Skeletal muscle cell (primary cell): ENCODE data around the gene MSI2.

Source experiments
- DNase-seq: peaks from one replicate; pipeline ENCODE4 v3.0.0-alpha.2; 2010; ENCODE audit warnings: low read depth
- H3K4me3 ChIP-seq: 2 replicates; pipeline ENCODE4 v1.5.1; 2011; ENCODE audit warnings: low read depth, mild to moderate bottlenecking, control low read depth, low read length, moderate library complexity

MSI2 gene

DNA sequence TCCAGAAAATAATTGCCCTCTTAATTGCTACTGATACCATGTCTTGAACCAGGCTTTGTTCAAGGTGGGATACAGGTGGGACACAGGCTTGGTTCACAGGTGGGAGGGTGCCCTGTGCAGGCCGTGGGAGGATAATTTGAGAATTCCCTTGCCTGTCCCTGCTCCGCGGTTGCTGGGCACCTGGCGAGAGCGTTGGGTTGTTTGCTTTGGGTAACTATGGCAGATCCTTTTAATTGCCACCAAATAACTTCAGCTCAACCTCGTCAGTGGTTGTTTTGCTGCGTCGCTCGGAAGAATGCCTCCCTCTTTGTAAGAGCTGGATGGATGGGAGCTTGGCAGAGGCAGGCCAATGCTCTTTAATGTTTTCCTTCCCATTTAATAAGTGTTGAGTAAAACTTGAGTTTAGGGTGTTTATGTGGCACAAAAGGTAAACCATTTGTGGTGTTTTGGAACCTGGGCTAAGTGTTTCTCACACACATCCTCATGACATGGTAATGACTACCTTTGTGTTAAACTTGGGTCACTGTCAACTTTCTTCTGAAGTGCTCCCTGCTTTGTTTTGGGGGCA, 202.5 kb downstream of the MSI2 start:
- no peak for DNase-seq
- no peak overlapping the region for H3K4me3 ChIP-seq

DNA sequence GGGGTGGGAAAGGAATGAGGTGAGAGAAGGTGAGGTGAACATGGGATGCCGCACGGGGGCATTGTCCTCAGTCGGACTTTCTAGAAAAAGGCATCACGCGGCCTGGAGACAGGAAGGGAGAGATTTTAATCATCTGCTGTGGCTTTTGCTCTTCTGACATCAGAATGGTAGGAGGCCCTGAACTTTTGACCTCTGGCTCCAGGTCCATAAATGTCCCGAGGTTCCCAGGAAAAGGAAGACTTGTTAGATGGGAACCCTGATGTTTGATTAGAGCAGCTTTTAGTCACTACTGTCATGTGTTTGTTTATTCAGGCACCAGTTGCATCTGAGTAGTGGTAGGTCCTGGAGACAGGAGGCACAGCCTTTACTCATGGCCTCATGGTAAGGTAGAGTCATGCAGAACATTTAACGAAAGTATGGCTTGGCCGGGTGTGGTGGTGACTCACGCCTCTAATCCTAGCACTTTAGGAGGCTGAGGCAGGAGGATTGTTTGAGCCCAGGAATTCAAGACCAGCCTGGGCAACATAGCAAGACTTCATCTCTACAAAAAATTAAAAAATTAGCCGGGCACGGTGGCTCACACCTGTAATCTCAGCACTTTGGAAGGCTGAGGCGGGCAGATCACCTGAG, 203.1 kb downstream of the MSI2 start:
- DNase-seq = no peak
- no peak overlapping the region for H3K4me3 ChIP-seq

DNA sequence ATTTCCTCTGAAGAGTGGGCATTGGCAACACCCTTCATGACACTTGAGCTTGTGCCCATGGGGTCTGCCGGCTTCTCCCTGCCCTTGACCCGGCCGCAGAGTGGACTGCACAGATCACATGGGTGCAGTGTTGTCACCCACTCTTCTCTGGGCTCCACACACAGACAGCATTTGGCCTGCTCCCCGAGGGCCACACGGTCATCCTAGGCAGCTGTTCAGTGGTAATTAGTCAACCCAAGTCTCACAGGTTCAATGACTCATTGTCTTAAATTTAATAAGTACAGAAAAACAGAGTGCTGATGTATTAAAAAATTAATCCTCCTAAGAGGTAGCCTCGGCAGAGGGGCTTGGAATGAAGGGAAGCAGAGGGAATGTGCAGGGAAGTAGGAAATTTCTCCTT, 204.8 kb downstream of the MSI2 start:
- no peak overlapping the region for H3K4me3 ChIP-seq
- DNase-seq = no peak

DNA sequence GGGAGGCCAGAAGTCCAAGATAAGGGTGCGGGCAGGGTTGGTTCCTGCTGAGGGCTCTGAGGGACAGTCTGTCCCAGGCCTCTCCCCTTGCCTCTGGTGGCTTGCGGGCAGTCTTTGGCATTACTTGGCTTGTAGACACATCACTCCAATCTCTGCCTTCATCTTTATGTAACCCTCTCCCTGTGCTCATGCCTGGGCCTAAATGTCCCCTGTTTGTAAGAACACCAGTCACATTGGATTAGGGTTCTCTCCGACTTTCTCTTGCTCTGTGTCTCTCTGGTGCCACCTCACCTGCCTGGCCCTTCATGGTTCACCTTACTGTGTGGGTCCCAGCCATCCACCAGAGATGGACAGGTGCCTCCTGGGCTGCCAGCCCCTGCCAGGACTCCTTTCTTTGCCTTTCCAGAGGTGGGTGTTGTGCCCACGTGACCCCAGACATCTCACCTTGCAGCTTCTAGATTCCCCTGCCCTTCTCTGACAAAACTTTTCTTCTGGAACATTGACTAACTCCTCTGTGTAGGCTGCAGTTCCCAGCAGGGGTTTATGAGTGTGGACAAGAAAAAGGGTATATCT, 205.8 kb downstream of the MSI2 start:
- no peak for DNase-seq
- no peak overlapping the region for H3K4me3 ChIP-seq

DNA sequence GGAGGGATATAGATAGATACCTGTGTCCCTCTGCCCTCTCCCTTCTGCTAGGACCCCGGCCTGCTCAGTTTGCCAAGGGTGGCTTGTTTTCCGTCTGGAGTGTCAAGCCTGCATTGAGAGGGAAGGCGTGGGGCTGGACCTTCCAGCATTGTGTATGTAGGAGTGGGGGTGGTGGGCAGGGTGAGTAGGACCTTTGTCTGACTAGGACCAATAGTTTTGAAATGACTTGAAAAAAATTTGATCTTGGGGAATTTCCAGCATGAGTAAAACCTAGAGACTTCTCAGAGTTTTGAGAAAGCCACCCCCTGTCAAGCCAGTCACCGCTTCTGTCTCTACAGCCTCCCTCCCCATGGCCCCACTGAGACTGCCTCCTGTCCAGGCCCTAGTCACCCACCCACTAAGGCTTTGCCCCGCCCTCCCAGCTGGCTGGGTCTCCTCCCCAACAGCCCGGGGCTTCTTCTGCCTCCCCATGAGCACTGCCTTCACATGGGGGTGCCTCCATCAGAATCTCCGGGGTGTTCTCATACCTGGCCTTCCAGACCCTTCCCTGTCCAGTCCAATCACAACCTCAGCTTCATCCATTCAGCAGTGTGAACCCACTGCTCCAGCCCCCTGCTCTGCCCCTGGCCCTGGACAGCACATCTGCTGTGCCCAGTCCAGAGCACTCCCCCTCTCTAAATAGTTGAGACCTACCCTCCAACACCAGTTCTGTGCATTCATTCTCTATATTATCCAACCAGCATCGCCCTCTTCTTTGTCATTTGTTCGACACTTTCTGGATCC, 207.0 kb downstream of the MSI2 start:
- DNase-seq = no peak
- H3K4me3 ChIP-seq = no peak overlapping the region

DNA sequence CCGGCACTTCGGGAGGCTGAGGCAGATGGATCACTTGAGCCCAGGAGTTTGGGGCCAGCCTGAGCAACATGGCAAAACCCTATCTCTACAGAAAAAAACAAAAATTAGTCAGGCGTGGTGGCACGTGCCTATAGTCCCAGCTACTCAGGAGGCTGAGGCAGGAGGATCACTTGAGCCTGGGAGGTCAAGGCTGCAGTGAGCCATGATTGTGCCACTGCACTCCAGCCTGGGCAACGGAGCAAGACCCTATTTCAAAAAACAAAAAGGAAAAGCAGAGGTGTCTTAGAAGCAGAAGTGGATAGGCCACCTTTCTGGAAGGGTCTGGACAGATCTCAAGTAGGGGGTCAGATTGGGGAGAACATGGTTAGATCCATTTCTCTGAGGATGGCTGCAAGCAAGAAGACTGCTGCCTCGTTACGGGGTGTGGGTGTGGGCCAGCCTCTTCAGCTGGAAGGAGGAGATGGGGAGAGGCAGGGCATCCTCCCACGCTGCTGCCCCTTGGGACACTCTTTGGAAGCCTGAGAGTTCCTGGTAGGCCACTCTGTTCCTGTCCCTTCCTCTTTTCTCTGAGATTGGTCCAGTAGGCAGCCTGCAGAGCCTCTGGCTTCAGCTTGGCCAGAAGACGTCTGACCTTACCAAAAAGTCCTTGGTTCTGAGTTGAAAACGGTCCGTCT, 208.0 kb downstream of the MSI2 start:
- no peak for DNase-seq

DNA sequence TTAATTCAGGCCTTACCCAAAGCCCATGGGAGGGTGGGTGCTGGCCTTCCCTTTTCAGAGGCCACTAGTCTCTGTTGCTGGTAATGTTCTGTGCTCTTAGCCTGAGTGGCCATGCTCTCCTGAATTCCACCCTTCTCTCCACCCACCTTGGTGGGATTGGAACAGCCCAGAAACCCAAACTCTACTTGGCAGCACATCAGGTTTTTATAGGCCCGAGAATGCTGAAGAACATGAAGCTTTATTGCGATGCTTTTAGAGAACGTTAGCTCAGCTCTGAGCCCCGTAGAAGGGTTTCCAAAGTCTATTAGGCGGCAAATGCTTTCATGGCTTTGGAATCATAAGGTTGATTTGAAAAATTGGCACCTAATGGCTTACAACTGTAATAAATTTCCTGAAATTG, 209.3 kb downstream of the MSI2 start:
- no peak for DNase-seq
- no peak overlapping the region for H3K4me3 ChIP-seq

More for the DNA sequence above, 208.0 kb downstream of the MSI2 start:
- H3K4me3 ChIP-seq = no peak overlapping the region

DNA sequence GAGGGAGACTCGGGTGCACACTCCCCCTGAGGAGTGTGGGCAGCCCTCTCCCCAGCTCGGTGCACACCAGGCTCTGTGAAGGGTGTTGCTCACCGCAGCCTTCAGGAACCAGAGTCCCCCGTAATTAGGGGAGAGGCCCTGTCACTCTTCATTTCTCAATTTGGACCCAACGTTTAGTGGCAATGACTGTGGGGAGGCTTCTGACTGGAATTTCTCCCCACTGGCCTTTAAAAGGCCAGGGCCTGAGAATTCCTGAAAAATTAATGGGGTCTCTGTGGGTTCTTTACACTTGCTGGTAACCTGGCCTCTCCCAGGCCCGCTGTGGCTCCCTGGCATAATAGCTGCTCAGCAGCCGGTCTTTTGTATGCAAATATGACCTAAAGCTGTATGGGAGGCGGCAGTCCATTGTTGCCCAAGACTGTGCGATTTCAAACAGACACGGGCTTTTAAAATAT, 209.7 kb downstream of the MSI2 start:
- H3K4me3 ChIP-seq = no peak overlapping the region
- DNase-seq = no peak

DNA sequence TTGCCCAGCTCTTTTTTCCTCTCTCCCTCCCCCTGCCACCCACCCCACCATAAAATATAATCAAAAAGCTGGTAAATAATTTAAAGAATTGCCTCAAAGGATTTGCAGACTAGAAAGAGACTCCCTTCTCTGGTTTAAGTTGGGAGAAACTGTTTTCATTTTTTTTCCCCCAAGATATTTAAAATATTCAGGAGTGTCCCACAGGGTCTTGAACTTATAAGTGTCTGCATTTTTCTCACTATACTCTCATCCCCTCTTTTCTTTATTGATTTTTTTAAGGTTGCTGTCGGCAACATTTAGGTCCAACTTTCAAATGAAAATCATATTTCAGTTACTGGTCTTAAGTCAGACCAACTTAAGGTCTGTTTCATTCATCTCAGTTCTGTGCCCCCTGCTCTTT, 210.2 kb downstream of the MSI2 start:
- DNase-seq = no peak
- no peak overlapping the region for H3K4me3 ChIP-seq

DNA sequence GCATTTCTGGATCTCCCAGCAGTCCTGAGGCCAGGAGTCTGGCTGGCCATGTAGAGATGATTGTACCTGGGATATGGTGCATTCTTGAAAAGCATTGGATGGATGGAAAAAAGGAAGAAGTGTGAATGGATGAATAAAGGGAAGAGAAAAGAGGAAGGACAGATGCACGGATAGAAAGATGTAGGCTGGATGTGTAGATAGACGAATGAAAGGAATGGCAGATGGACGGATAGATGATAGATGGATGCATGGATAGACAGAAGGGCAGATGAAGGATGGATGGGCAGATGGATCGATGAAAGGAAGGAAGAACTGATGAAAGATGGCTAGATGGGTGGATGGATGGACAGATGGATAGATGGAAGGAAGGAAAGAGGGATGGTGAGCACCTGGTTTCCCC, 210.9 kb downstream of the MSI2 start:
- DNase-seq = no peak
- H3K4me3 ChIP-seq = no peak overlapping the region

DNA sequence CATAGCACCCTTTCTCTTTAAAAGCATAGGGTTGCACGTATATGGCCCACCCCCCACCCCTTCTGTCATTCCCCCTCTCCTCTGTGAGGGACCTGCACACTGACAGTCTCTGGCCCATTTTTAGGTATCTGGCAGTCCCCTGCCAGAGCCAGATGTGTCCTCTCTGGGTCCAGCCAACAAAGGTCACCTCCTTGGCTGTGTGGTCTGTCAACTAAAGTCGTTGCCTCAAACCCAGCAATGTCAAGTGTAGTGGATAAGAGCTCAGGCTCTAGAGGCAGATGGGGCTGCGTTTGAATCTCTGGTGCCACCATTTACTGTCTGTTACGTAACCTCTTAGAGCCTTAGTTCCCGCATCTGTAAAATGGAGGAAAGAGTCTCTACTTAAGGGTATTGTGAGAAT, 211.5 kb downstream of the MSI2 start:
- H3K4me3 ChIP-seq = no peak overlapping the region
- no peak for DNase-seq

DNA sequence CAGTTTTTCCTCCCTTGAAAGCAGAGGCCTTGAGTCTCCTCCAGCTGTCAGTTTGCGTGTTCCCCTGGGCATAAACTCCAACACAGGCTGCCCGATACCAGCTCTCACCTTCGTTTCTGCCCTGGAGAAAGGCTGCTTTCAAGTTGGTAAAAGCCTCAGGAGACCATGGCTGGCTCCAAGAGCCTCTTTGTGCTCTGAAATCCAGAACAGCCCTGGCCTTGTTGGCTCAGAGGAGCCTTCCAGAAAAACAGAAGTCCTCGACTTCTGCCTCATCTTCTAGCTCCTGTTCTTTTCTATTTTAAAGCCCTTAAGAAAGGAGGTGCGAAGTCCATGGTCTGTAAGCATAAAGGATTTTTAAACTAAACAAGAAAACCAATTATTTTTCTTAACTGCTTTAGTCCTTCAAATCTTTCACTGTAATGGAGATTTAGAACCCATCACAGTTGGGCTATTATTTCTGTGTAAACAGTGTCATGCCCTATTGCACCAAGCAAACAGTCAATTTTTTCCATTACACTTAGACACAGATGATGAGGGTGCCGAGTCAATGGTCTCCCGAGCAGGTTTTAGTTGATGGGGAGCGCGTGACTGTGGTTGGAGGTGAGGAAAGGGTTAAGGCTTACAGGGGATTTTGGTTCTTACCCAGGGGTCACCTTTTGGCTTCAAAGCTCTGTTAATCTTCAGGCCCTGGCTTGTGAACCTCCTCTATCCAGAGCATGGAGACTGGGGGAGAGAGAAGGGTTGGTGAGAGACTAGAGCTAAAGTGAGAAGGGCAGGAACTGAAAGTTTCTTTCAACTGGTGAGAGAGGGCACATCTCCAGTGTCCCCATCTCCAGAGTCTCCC, 212.8 kb downstream of the MSI2 start:
- H3K4me3 ChIP-seq = no peak overlapping the region
- no peak for DNase-seq

DNA sequence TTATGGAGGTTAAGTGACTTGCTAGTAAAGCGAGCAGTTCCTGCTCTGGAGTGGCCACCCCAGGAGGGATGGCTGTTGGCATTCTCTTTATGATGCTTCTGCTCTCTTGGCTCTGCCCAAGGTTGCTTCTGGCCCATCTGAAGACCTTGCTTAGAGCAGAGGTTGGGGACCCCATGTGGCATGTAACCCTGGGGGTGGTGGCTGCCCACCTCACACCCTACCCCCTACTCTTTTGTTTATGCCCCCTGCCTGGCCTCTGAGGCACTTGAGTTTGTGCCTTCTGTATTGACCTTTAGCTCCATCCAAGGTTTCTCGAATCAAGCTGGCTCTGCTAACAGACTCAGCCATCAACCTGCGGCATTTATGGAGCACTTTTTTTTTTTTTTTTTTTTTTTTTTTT, 214.6 kb downstream of the MSI2 start:
- no peak overlapping the region for H3K4me3 ChIP-seq
- no peak for DNase-seq

DNA sequence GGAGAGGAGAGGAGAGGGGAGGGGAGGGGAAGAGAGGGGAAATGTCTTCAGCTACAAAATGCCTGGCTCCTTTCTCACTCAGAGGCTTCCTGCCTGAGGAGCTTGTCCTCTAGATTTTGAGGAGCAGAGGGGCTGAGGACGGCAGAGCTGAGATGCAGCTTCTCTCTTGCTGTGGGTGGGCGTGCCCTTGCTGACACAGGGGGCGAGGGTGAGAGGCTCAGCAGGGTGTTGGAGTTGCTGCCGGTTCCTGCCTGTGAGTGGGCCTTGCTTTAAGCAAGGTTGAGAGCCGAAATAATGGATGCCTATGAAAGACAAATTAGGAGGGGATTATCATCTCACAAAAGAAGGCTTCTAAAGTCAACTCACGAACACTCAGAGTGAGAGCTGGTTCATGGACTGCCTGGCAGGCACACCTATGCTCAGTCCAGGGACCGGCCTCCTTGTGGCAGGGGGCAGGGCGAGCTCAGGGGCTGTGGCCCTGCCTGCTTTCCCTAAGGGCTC, 215.6 kb downstream of the MSI2 start:
- no peak overlapping the region for H3K4me3 ChIP-seq
- no peak for DNase-seq

DNA sequence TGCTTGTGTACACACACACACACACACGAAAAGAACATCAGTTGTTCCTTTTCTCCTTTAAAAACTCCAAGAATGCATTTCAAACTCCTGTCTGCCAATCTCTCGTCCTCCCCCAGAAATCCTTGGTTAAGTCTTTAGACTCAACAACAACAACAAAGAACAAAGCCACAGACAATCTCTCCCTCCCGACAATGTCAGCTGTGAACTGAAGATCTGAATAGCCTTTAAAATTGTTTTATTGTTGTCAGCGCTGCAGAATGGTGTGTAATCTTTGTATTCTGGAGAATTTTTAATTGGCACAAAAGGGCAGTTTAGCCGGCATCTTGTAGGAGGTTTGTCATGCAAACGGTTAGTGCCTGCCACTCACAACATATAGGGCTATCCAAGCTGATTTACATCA, 219.5 kb downstream of the MSI2 start:
- H3K4me3 ChIP-seq = no peak overlapping the region
- no peak for DNase-seq

DNA sequence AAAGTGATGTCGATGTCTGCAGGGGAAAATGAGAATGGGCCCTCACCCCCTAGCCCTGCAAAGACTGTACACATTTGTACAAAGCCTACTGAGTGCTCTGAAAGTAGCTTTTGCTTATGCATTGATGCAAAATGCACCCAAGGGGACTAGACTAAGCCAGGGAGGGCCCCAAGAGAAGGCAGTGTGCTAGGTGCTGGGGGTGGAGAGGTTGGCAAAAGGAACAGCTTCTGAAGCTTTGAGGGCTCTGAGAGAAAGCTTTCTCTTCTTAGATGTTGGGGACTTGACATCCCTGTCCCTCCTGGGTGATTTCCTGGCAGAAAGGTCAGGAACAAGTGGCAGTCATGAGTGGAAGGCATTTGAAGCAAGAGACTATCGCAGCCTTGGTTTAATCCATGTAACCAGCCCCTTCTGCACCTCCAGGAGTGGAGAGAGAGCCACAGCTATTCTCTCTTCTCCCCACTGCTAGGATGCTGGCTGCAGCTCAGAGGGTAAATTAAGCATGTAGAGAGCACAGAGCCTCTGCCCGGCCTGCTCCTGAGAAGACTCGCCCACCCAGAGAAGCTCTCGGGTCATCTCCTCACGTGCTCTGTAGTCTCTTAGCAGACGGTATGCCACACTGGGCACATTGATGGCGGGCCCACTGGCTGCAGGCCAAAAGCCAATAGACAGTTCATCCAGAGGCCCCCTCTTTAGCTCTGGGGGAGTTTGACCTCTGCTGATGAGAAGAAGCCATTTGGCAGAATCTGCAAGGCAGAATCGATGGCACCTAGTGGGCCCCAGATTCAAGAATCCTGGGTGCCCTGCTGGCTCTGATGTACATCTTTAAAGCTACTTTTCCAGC, 221.4 kb downstream of the MSI2 start:
- H3K4me3 ChIP-seq = no peak overlapping the region
- no peak for DNase-seq

DNA sequence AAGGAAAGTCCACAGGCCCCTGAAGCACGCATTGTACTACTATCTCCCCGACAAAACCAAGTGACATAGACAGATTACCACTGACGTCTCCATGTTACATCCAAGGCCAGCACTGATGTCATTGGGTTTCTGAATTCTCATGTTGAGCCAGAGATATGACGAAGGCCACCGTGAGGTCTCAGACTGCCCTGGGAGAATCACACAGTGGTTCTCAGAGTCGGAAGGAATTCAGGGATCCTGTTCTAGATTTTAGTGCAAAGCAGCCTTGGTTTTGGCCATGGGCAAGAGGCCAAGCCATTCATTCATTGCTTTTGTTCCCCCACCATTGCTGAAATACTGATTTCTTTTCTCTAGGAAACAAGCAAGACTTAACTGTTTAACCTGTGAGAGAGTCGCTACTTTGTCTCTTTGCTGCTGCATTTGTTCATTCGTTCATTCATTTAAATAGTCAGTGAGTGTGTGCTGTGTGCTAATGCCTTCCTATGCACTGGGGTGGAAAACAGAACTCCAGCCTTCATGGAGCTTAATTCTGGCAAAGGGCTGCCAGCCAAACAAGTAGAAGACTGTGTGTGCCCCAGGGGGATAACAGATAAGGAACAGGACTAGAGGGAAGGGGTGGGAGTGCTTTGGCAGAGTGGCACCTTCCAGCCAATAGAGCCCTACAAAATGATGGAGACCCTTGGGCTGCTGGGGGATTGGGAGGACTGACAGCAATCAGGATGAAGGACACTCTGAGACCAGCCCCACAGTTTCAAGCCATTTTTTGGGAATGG, 222.3 kb downstream of the MSI2 start:
- DNase-seq = no peak
- no peak overlapping the region for H3K4me3 ChIP-seq
